ENCODE results near the gene SAMD4B. TPM values are rescaled to one million over a fixed set of nuclear protein-coding genes. Genes with fewer than 3 reads are reported as not detected.
A peak's percentile ranks its signal among the peaks of the same experiment; 100 is the strongest.

Gene SAMD4B
- total RNA-seq, 1 donor from 2014 or later = 100 TPM

DNA sequence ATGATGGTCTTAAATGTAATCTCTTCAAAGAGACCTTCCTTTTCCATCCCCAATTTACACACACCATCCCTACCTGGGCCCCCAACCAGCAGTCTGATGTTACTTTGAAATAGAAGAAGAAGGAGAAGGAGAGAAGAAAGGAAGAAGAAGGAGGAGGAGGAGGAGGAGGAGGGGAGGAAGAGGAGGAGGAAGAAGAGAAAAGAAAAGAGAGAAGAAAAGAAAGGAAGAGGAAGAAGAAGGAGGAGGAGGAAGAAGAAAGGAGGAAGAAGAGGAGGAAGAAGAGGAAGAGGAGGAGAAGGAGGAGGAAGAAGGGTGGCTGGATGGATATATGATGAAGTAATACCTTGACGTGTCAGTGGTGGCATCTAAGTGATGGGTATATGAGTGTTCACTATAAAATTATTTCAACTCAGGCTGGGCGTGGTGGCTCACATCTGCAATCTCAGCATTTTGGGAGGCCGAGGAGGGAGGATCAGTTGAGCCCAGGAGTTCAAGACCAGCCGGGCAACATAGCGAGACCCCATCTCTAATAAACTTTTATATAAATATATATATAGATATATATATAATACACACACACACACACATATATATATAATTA lies 17.9 kb upstream of the SAMD4B start:
- Mint-ChIP-seq H3K9me3 (ENCODE audit: unreplicated experiment) (no peaks in the 10 kb centered on the region), H3K36me3 (ENCODE audit: unreplicated experiment) (no peaks in the 10 kb centered on the region), H3K4me1 (ENCODE audit: unreplicated experiment) (peaks cover 12% of the 10 kb centered on the region), H3K27me3 (ENCODE audit: unreplicated experiment) (peaks cover 32% of the 10 kb centered on the region), H3K27ac (ENCODE audit: unreplicated experiment) (no peak overlapping the region), H3K4me3 (ENCODE audit: unreplicated experiment) (no peak overlapping the region)
- TF ChIP-seq CTCF (IDR thresholded peaks at IDR 0.05) = no peak
- no peak for DNase-seq (ENCODE audit: extremely low spot score, unreplicated experiment)

- Mint-ChIP-seq H3K4me3 (ENCODE audit: unreplicated experiment) (no peak overlapping the region), H3K27me3 (ENCODE audit: unreplicated experiment) (peaks cover 25% of the 10 kb centered on the region), H3K9me3 (ENCODE audit: unreplicated experiment) (no peaks in the 10 kb centered on the region), H3K4me1 (ENCODE audit: unreplicated experiment) (peaks cover 5% of the 10 kb centered on the region), H3K36me3 (ENCODE audit: unreplicated experiment) (no peaks in the 10 kb centered on the region), H3K27ac (ENCODE audit: unreplicated experiment) (no peak overlapping the region)
- TF ChIP-seq CTCF (IDR thresholded peaks at IDR 0.05) = no peak
- no peak for DNase-seq (ENCODE audit: extremely low spot score, unreplicated experiment)
These were observed 16.2 kb upstream of the SAMD4B start for GRCh38 chr19:39325778-39326665.

GRCh38 chr19:39327363-39328045 lies 14.7 kb upstream of the SAMD4B start:
- no peak for DNase-seq (ENCODE audit: extremely low spot score, unreplicated experiment)
- H3K27ac Mint-ChIP-seq (ENCODE audit: unreplicated experiment) = no peak overlapping the region
- no peaks in the 10 kb centered on the region for H3K9me3 Mint-ChIP-seq (ENCODE audit: unreplicated experiment)
- H3K4me1 Mint-ChIP-seq (ENCODE audit: unreplicated experiment) = peaks cover 1% of the 10 kb centered on the region
- H3K36me3 Mint-ChIP-seq (ENCODE audit: unreplicated experiment) = no peaks in the 10 kb centered on the region
- peaks cover 14% of the 10 kb centered on the region for H3K27me3 Mint-ChIP-seq (ENCODE audit: unreplicated experiment)
- H3K4me3 Mint-ChIP-seq (ENCODE audit: unreplicated experiment) = no peak overlapping the region
- no peak for TF ChIP-seq CTCF (IDR thresholded peaks at IDR 0.05)

GRCh38 chr19:39328046-39328705 lies 14.0 kb upstream of the SAMD4B start:
- peak; percentile 94 for TF ChIP-seq CTCF (IDR thresholded peaks at IDR 0.05)
- Mint-ChIP-seq H3K36me3 (ENCODE audit: unreplicated experiment) (no peaks in the 10 kb centered on the region), H3K27ac (ENCODE audit: unreplicated experiment) (no peak overlapping the region), H3K9me3 (ENCODE audit: unreplicated experiment) (no peaks in the 10 kb centered on the region), H3K27me3 (ENCODE audit: unreplicated experiment) (peaks cover 14% of the 10 kb centered on the region), H3K4me3 (ENCODE audit: unreplicated experiment) (no peak overlapping the region), H3K4me1 (ENCODE audit: unreplicated experiment) (peaks cover 1% of the 10 kb centered on the region)
- peak; percentile 96 for DNase-seq (ENCODE audit: extremely low spot score, unreplicated experiment)

Data from osteocyte (in vitro differentiated cells).